RPMI8226 (cell line): ENCODE results near the gene SYT15B.
"Not testable (repeated sequence)": the region's sequence is repeated elsewhere in the genome, so short reads cannot be mapped to it uniquely, and the experiment has no call there.

Experiments used
- DNase-seq: peaks from one replicate; pipeline ENCODE4 v3.0.0-alpha.2; 2015

Gene SYT15B

DNA sequence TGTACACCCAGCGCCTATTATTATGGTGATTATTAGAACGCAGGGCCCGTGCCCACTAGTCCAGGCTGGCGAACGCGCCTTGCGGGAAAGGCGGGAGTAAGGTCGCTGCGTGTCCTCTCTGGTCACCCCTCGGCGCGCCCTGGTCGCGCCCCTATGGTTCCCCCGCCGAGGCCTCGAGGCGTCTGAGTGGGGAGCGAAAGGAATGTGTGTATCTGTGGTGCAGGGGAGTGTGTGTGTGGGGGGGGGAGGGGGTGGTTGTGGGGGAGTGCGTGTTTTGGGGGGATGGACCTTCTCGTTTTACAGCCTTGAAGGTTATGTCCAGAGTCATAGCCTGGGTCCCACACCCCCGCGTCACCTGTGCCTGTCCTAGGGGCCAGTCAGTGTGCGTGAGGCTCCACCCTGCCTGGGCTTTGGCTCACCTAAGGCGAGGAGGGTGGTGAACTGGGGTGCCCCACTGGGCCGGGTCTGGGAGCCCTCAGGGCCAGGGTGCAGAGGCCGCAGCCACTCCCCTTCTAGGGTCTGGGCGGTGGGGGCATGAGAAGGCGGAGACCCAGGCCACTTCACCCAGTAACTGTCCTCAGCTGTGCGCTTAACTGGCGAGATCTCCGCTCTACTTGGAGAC, at the start of gene SYT15B:
Gene SYT15B (minus strand): TSS at position 39 of the 622 bp plus-strand sequence. CDS start 952 bp downstream, outside the sequence.
- not testable (repeated sequence) for DNase-seq

DNA sequence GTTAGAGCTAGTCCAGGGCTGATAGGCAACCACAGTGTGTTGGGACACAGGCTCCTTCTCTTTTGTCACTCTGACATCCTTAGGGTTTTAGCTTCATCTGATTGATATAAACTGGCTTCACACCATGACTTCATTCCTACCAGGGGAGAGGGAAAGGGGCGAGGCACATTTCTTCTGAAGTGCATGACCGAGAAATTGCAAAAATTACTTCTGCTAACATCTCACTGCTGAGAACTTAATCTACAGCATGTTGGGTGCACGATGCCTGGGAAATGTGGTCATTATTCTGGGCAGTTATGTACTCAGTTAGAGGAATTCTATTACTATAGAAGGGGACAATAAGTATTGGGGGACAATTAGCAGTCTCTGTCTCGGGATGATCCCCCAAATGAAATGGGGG, 16.2 kb upstream of the SYT15B start:
- DNase-seq, result not testable (repeated sequence)

- DNase-seq, result peak; percentile 27
Measured at GRCh38 chr10:47775361-47776231, 12.2 kb upstream of the SYT15B start.

DNA sequence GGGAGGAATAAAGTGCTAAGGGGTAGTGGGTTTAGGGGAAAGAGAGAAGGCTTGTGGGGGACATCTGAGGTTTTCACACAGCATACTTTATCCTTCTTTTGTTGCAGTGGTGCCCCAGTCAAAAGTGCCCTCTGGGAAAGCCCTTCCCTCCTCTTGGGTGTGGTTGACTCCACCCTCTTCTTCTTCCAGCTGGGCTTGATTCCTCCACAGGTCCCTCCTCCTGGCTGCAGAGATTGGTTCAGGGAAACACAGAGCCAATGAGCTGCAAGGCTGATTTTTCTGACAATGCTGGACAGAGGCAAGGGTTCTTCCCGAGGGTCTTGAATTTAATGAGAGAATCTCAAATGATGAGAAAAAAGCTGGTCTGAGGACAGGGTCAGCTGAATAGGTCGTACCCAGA, 7.4 kb upstream of the SYT15B start:
- DNase-seq, result not testable (repeated sequence)

DNA sequence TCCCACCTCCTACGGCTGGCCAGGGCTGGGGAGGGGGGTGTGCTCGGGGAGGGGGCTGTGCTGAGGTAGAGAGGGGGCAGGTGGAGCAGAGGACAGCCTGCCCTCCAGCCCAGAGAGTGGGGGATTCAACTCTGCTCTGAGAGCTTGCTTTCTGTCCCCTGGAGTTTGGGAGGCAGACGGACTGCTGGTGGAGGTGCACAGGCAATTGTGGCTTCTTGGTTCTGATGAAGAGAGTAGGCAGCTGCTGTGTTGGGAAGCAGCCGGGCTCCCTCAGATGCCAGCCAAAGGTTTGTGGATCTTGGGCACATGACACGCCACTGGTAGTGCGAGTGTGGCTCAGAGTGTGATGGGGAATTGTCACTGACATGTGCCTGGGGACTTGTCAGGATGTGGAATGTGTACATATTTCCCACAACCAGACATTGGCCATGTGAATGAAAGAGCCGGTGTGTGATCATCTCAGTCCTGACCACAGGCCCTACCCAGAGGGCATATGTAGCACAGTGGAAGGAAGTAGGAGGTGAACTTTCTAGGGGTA, 5.3 kb upstream of the SYT15B start:
- not testable (repeated sequence) for DNase-seq

- not testable (repeated sequence) for DNase-seq
Measured at GRCh38 chr10:47768085-47768484, 4.7 kb upstream of the SYT15B start.

GRCh38 chr10:47767236-47767635, 3.8 kb upstream of the SYT15B start:
- DNase-seq, result not testable (repeated sequence)

- not testable (repeated sequence) for DNase-seq
Measured at GRCh38 chr10:47765232-47765631, 1.8 kb upstream of the SYT15B start.

GRCh38 chr10:47762674-47763553, 478 bp downstream of the SYT15B start:
- DNase-seq, result not testable (repeated sequence)

DNA sequence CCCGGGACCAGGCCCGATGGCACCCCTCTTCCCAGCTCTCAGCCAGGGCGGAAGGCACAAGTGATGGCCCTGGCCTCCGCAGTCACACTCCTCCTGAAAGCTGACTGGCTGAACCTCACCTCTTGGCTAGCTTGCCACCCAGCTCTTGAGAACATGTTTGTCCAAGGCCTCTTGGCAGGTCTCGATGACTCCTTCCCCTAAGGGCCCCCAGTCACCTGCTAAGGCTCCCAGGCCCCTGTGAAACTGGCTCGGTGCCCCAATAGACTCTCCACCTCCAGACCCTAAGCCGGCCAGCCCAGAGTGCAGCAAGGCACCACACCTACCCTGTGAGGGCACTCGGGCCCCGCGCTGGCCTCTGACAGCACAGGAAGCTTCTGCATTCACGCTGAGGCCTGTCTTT, 4.5 kb downstream of the SYT15B start:
- DNase-seq, result not testable (repeated sequence)

GRCh38 chr10:47756169-47756568, 7.2 kb downstream of the SYT15B start:
- DNase-seq, result not testable (repeated sequence)

- not testable (repeated sequence) for DNase-seq
Measured at GRCh38 chr10:47753871-47754270, 9.5 kb downstream of the SYT15B start.

DNA sequence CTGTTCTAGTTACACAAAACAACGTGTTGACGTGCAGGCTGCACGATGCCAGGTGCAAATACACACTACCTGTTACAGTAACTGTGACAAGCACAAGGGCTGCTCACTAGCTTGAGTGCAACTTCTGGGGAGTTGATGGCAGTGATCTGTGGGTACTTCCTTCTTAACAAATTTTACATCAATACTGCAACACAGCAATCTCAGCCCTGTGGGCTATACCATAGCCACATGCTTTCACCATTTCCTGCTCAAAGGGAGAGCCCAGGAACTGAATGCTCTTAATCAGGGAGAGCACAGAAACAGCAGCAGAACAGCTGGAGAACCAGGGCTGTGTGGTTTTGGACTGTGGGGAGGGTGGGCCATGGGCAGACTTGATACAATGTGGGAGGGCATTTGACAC, 10.2 kb downstream of the SYT15B start:
- DNase-seq, result not testable (repeated sequence)

DNA sequence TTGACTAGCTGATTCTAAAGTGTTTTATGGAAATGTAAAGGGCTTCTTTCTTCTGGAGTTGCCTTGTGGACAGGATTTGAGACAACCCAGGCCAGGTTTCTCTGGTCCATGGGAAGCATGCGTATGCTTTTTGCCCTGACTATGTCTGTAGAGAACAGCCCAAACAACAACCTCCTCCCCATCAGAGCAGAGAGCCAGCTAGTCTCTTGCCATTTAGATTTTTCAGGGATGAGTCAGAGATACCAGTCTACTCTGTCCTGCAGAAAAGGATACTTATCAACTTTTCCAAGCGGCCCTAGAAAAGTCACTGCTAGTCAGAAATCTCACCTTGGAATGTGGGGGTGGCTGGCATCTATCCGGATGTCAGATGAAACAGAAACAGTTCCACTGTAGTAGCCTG, 11.6 kb downstream of the SYT15B start:
- DNase-seq, result not testable (repeated sequence)

DNA sequence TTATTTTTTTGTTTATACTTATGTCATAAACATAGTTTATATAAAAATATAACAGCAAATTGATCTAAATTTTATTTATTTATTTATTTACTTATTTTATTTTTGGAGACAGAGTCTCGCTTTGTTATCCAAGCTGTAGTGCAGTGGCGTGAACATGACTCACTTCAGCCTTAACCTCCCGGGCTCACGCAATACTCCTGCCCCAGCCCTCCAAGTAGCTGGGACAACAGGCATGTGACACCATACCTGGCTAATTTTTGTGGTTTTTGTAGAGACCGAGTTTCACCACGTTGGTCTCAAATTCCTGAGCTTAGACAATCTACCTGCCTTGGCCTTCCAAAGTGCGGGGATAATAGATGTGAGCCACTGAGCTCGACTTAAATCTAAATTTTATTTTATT, 13.0 kb downstream of the SYT15B start:
- not testable (repeated sequence) for DNase-seq

- DNase-seq, result not testable (repeated sequence)
Measured at GRCh38 chr10:47746780-47747376, 16.5 kb downstream of the SYT15B start.

DNA sequence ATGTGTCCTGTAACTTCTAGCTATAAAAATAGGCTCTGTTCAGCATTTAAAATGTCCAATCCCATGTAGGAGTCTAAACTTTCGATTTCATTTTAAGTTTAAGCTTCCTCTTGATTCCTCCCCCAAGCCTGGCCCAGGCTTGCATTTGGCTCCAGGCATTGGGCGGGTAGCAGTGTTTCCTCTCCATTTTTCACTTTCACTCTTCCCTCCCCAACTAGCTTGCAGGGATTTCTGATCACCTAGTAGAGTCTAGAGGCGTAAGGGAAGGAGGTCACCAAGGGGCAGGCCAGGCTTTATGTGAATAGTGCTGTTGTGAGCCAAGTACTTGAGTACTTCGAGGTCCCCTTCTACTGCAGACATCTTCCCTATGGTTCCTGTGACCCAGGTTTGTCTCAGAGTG, 18.5 kb downstream of the SYT15B start:
- not testable (repeated sequence) for DNase-seq

- DNase-seq, result not testable (repeated sequence)
Measured at GRCh38 chr10:47743611-47744550, 19.5 kb downstream of the SYT15B start.

DNA sequence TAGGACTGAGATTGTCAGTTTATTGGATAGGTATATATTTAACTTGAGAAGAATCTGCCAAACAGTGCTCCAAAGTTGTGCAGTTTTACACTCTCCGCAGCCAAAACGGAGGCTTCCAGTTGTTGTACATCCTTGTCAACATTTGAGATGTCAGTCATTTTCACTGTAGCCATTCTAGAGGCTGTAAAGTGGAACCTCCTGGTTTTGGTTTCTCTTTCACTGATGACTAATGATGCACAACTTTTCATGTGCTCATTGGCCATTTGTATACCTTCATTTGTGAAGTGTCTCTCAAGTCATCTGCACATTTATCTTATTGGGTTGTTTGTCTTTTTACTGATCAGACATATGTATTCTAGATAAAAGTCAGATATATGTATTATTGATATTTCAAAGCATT, 22.5 kb downstream of the SYT15B start:
- not testable (repeated sequence) for DNase-seq

GRCh38 chr10:47730911-47731310, 32.5 kb downstream of the SYT15B start:
- not testable (repeated sequence) for DNase-seq

- DNase-seq, result not testable (repeated sequence)
Measured at GRCh38 chr10:47725740-47726139, 37.7 kb downstream of the SYT15B start.
